WTC11 (cell line): ENCODE measurements around the gene METTL23. TPM values are rescaled to one million over a fixed set of nuclear protein-coding genes. Genes with fewer than 3 reads are reported as not detected.
A peak's percentile ranks its signal among the peaks of the same experiment; 100 is the strongest.

Source experiments
- ATAC-seq: fragments of 200-7000 bp; cut with Tn5 transposase; 2 replicates; pipeline ENCODE4 v1.10.0; 2021; ENCODE audit warnings: mild to moderate bottlenecking, moderate library complexity
- CTCF ChIA-PET: fragments of 300-600 bp; sonication (Branson Sonifier 250); formaldehyde crosslinking; loops from one replicate; lab custom pipeline; 2021; ENCODE audit warnings: antibody characterized with exemption; lab: Charles Lee
- POLR2A ChIA-PET: fragments of 350-600 bp; sonication (Branson Sonifier 250); formaldehyde crosslinking; loops from one replicate; lab custom pipeline; 2021; ENCODE audit warnings: antibody characterized with exemption; lab: Charles Lee
- DNase-seq: peaks from one replicate; pipeline ENCODE4 v3.0.0; 2021; ENCODE audit warnings: low spot score
- H3K27ac Mint-ChIP-seq: 2 replicates; pipeline ENCODE4 v1.8.0; 2021; ENCODE audit warnings: mixed read lengths
- H3K27me3 Mint-ChIP-seq: 2 replicates; pipeline ENCODE4 v1.8.0; 2021; ENCODE audit warnings: low read depth, mild to moderate bottlenecking, moderate library complexity, mixed read lengths
- H3K36me3 Mint-ChIP-seq: 2 replicates; pipeline ENCODE4 v1.8.0; 2021; ENCODE audit warnings: mixed read lengths
- H3K4me1 Mint-ChIP-seq: 2 replicates; pipeline ENCODE4 v1.8.0; 2022; ENCODE audit warnings: mixed read lengths
- H3K4me3 Mint-ChIP-seq: 2 replicates; pipeline ENCODE4 v1.8.0; 2021; ENCODE audit warnings: mild to moderate bottlenecking, moderate library complexity, mixed read lengths
- H3K9me3 Mint-ChIP-seq: 2 replicates; pipeline ENCODE4 v1.8.0; 2021; ENCODE audit warnings: mixed read lengths
- ATF1 ChIP-seq: sonication (generic); formaldehyde crosslinking; IDR thresholded peaks from 2 replicates; pipeline ENCODE4 v1.8.1; 2023; ENCODE audit warnings: mild to moderate bottlenecking, moderate library complexity, missing genetic modification reagents
- CTCF ChIP-seq: fragments of 200-600 bp; IDR thresholded peaks from 2 replicates; pipeline ENCODE4 v1.8.0; 2022; ENCODE audit warnings: antibody characterized with exemption
- E2F4 ChIP-seq: sonication (generic); formaldehyde crosslinking; IDR thresholded peaks from 2 replicates; pipeline ENCODE4 v1.8.1; 2022; ENCODE audit warnings: low read depth, mild to moderate bottlenecking, moderate library complexity, missing genetic modification reagents, borderline replicate concordance
- FOXK1 ChIP-seq: sonication (generic); formaldehyde crosslinking; IDR thresholded peaks from 2 replicates; pipeline ENCODE4 v1.8.0; 2022; ENCODE audit warnings: mild to moderate bottlenecking, moderate library complexity, missing genetic modification reagents
- GRHL2 ChIP-seq: fragments of 250-450 bp; sonication (Bioruptor Pico); IDR thresholded peaks from 2 replicates; pipeline ENCODE4 v1.8.0; 2022; ENCODE audit warnings: mild to moderate bottlenecking, moderate library complexity; ENCODE audit not compliant: insufficient replicate concordance, severe bottlenecking
- HMGA2 ChIP-seq: fragments of 250-450 bp; sonication (Bioruptor Pico); IDR thresholded peaks from 2 replicates; pipeline ENCODE4 v1.4.0; 2021; ENCODE audit warnings: mild to moderate bottlenecking, moderate library complexity
- MYBL2 ChIP-seq: sonication (generic); formaldehyde crosslinking; IDR thresholded peaks from 2 replicates; pipeline ENCODE4 v1.8.1; 2023; ENCODE audit warnings: mild to moderate bottlenecking, moderate library complexity, missing genetic modification reagents
- NR2C2 ChIP-seq: sonication (generic); formaldehyde crosslinking; IDR thresholded peaks from 2 replicates; pipeline ENCODE4 v1.8.0; 2022; ENCODE audit warnings: mild to moderate bottlenecking, missing genetic modification reagents
- NR3C1 ChIP-seq: sonication (generic); formaldehyde crosslinking; conservative IDR thresholded peaks from 2 replicates; pipeline ENCODE4 v1.8.1; 2023; ENCODE audit warnings: low read depth, mild to moderate bottlenecking, missing genetic modification reagents
- OVOL2 ChIP-seq: fragments of 250-450 bp; sonication (Bioruptor Pico); IDR thresholded peaks from 2 replicates; pipeline ENCODE4 v1.9.0; 2021; ENCODE audit warnings: mild to moderate bottlenecking, borderline replicate concordance
- PRRX2 ChIP-seq: fragments of 250-450 bp; sonication (Bioruptor Pico); IDR thresholded peaks from 2 replicates; pipeline ENCODE4 v1.8.0; 2021; ENCODE audit warnings: mild to moderate bottlenecking
- RORB ChIP-seq: fragments of 250-450 bp; sonication (Bioruptor Pico); IDR thresholded peaks from 2 replicates; pipeline ENCODE4 v1.9.0; 2021; ENCODE audit warnings: mild to moderate bottlenecking
- TEAD1 ChIP-seq: sonication (generic); formaldehyde crosslinking; IDR thresholded peaks from 2 replicates; pipeline ENCODE4 v1.8.0; 2022; ENCODE audit warnings: mild to moderate bottlenecking, missing genetic modification reagents
- ZBTB21 ChIP-seq: sonication (generic); formaldehyde crosslinking; IDR thresholded peaks from 2 replicates; pipeline ENCODE4 v1.8.1; 2023; ENCODE audit warnings: mild to moderate bottlenecking, missing genetic modification reagents, borderline replicate concordance
- ZBTB43 ChIP-seq: sonication (generic); formaldehyde crosslinking; IDR thresholded peaks from 2 replicates; pipeline ENCODE4 v1.8.1; 2023; ENCODE audit warnings: mild to moderate bottlenecking, missing genetic modification reagents
- ZNF121 ChIP-seq: sonication (generic); formaldehyde crosslinking; IDR thresholded peaks from 2 replicates; pipeline ENCODE4 v1.8.0; 2023; ENCODE audit warnings: missing genetic modification reagents
- ZNF138 ChIP-seq: sonication (generic); formaldehyde crosslinking; conservative IDR thresholded peaks from 2 replicates; pipeline ENCODE4 v1.8.1; 2022; ENCODE audit warnings: mild to moderate bottlenecking, moderate library complexity, missing genetic modification reagents
- ZNF219 ChIP-seq: sonication (generic); formaldehyde crosslinking; IDR thresholded peaks from 2 replicates; pipeline ENCODE4 v1.8.0; 2023; ENCODE audit warnings: missing genetic modification reagents, mild to moderate bottlenecking, borderline replicate concordance
- ZNF263 ChIP-seq: sonication (generic); formaldehyde crosslinking; IDR thresholded peaks from 2 replicates; pipeline ENCODE4 v1.8.1; 2022; ENCODE audit warnings: low read depth, mild to moderate bottlenecking, moderate library complexity, missing genetic modification reagents
- ZNF317 ChIP-seq: sonication (generic); formaldehyde crosslinking; IDR thresholded peaks from 2 replicates; pipeline ENCODE4 v1.8.1; 2023; ENCODE audit warnings: low read depth, mild to moderate bottlenecking, moderate library complexity, missing genetic modification reagents, borderline replicate concordance
- ZNF512 ChIP-seq: sonication (generic); formaldehyde crosslinking; IDR thresholded peaks from 2 replicates; pipeline ENCODE4 v1.8.1; 2022; ENCODE audit warnings: missing genetic modification reagents, borderline replicate concordance
- ZNF532 ChIP-seq: fragments of 250-450 bp; sonication (Bioruptor Pico); IDR thresholded peaks from 2 replicates; pipeline ENCODE4 v1.9.0; 2021; ENCODE audit warnings: mild to moderate bottlenecking, borderline replicate concordance
- ZNF671 ChIP-seq: fragments of 250-450 bp; sonication (Bioruptor Pico); IDR thresholded peaks from 2 replicates; pipeline ENCODE4 v1.8.0; 2021; ENCODE audit warnings: mild to moderate bottlenecking
- total RNA-seq: library from RNA; stranded (reverse); gene quantifications from 3 replicates; pipeline ENCODE4 v1.2.3, GENCODE V29; 2021

The METTL23 gene
- total RNA-seq, 1 experiment from 2014 or later, result 48.5 TPM

- no peaks in the 10 kb centered on the region for H3K36me3 Mint-ChIP-seq
- no peak overlapping the region for H3K4me3 Mint-ChIP-seq
- ChIA-PET POLR2A (no interaction called here), CTCF (interaction anchor here (0.7 to 7.2 kb wide), 3 partner anchors 11 to 14 kb away, joined by 4 to 45 read pairs (median 43); partner anchors contain the start of gene MXRA7)
- ATAC-seq (no peak), DNase-seq (no peak)
- H3K4me1 Mint-ChIP-seq, result peaks cover 34% of the 10 kb centered on the region
- TF ChIP-seq ZNF512 (no peak), MYBL2 (CRISPR knock-in tag) (no peak), ATF1 (CRISPR knock-in tag) (no peak), ZNF317 (CRISPR knock-in tag) (no peak), ZNF121 (CRISPR knock-in tag) (no peak), OVOL2 (CRISPR knock-in tag) (no peak), RORB (no peak), E2F4 (CRISPR knock-in tag) (no peak), ZNF219 (CRISPR knock-in tag) (no peak), NR3C1 (CRISPR knock-in tag) (no peak), ZNF138 (no peak), ZBTB21 (CRISPR knock-in tag) (no peak)
- 0 out of 2 replicates have a peak overlapping the region, but pooled peaks have one; percentile 23 for H3K27ac Mint-ChIP-seq
- no peaks in the 10 kb centered on the region for H3K9me3 Mint-ChIP-seq
- H3K27me3 Mint-ChIP-seq, result no peaks in the 10 kb centered on the region
These were observed 31.4 kb upstream of the METTL23 start for GRCh38 chr17:76695059-76695831.

GRCh38 chr17:76696763-76697701, 29.6 kb upstream of the METTL23 start:
- Mint-ChIP-seq H3K4me3 (no peak overlapping the region), H3K27ac (peak overlapping the region; percentile 34; the same call in 1 of the 2 replicates), H3K27me3 (no peaks in the 10 kb centered on the region), H3K4me1 (peaks cover 51% of the 10 kb centered on the region), H3K36me3 (no peaks in the 10 kb centered on the region), H3K9me3 (no peaks in the 10 kb centered on the region)
- ChIA-PET POLR2A (interaction anchor here (0.5 kb wide), 1 partner anchor 1303 kb away, joined by 6 read pairs; no protein-coding TSS in a partner anchor), CTCF (interaction anchor here (0.8 to 7.2 kb wide), 9 partner anchors 8 to 359 kb away, joined by 3 to 45 read pairs (median 5); partner anchors contain the start of genes MXRA7 and PRCD)
- DNase-seq (no peak), ATAC-seq (no peak)
- TF ChIP-seq PRRX2 (CRISPR knock-in tag) (no peak), GRHL2 (no peak), ZNF671 (CRISPR knock-in tag) (no peak), NR3C1 (CRISPR knock-in tag) (no peak), CTCF (no peak), ZNF532 (no peak), NR2C2 (CRISPR knock-in tag) (no peak), ZNF263 (no peak), FOXK1 (CRISPR knock-in tag) (no peak), TEAD1 (no peak), HMGA2 (no peak), ZBTB43 (CRISPR knock-in tag) (no peak)
